ENCODE data around the gene PDCD1. TPM values are rescaled to one million over a fixed set of nuclear protein-coding genes. Genes with fewer than 3 reads are reported as not detected.

PDCD1 gene
- polyA plus RNA-seq, 3 donors, result 0.11 to 0.27 TPM; not detected in 1

Other genes starting within 250 kb of the PDCD1 start
- gene THAP4, start 221.7 kb downstream of the PDCD1 start, polyA plus RNA-seq (ENCODE audit: insufficient read length in 3 of 3), result 10 to 100 TPM; 53.5 to 65.8 (median 59.3) TPM
- gene ATG4B, start 221.2 kb downstream of the PDCD1 start, polyA plus RNA-seq (ENCODE audit: insufficient read length in 3 of 3), result 100 to 1,000 TPM in 1 of 3 donors, 10 to 100 TPM in 2; 75.6 to 109 (median 89.2) TPM
- 10 to 100 TPM; 35.8 to 44.7 (median 40.7) TPM for gene DTYMK, start 172.1 kb downstream of the PDCD1 start, polyA plus RNA-seq (ENCODE audit: insufficient read length in 3 of 3)
- gene ING5, start 156.9 kb downstream of the PDCD1 start, polyA plus RNA-seq (ENCODE audit: insufficient read length in 3 of 3), result 10 to 100 TPM; 39.4 to 54.5 (median 41.0) TPM
- gene D2HGDH, start 124.3 kb downstream of the PDCD1 start, polyA plus RNA-seq (ENCODE audit: insufficient read length in 3 of 3), result 10 to 100 TPM; 30.0 to 62.3 (median 50.4) TPM
- under 1 TPM; 0.19 to 0.88 (median 0.52) TPM for gene GAL3ST2, start 82.1 kb downstream of the PDCD1 start, polyA plus RNA-seq (ENCODE audit: insufficient read length in 3 of 3)
- gene NEU4, start 49.7 kb downstream of the PDCD1 start, polyA plus RNA-seq (ENCODE audit: insufficient read length in 3 of 3), result 1 to 10 TPM in 2 of 3 donors, under 1 TPM in 1; 0.56 to 2.2 (median 1.9) TPM
- under 1 TPM in 1 of 3 donors, not detected in 2; 0.06 TPM for gene RTP5, start 10.8 kb upstream of the PDCD1 start, polyA plus RNA-seq (ENCODE audit: insufficient read length in 3 of 3)

Measured in renal cortex interstitium (tissue), 3 donors.